OCI-LY1 (cell line): ENCODE data around the gene MSL3.

Experiments
- H2AFZ ChIP-seq: fragments of 200-600 bp; sonication (generic), shearing (Covaris generic); 2 replicates; pipeline ENCODE4 v1.6.0; 2014; ENCODE audit warnings: antibody characterized with exemption, mild to moderate bottlenecking, low read length
- H3F3A ChIP-seq: fragments of 200-600 bp; sonication (generic), shearing (Covaris generic); 2 replicates; pipeline ENCODE4 v1.6.0; 2014; ENCODE audit warnings: mild to moderate bottlenecking, antibody characterized with exemption, low read length, moderate library complexity; ENCODE audit not compliant: insufficient read depth
- H3K27ac ChIP-seq: fragments of 200-600 bp; sonication (generic); 2 replicates; pipeline ENCODE4 v1.5.1; 2014; ENCODE audit warnings: low read length, mixed run types, mild to moderate bottlenecking, low read depth; ENCODE audit not compliant: poor library complexity, severe bottlenecking
- H3K27me3 ChIP-seq: fragments of 200-600 bp; sonication (generic); 2 replicates; pipeline ENCODE4 v1.6.0; 2014; ENCODE audit warnings: antibody characterized with exemption, mild to moderate bottlenecking, low read length, moderate library complexity; ENCODE audit not compliant: insufficient read depth
- H3K36me3 ChIP-seq: fragments of 200-600 bp; sonication (generic); 2 replicates; pipeline ENCODE4 v1.6.1; 2014; ENCODE audit warnings: mild to moderate bottlenecking, antibody characterized with exemption, low read length, moderate library complexity, mixed read lengths; ENCODE audit not compliant: insufficient read depth
- H3K4me1 ChIP-seq: fragments of 200-600 bp; sonication (generic); 2 replicates; pipeline ENCODE4 v1.5.1; 2014; ENCODE audit warnings: mild to moderate bottlenecking, low read length, moderate library complexity; ENCODE audit not compliant: insufficient read depth, severe bottlenecking
- H3K4me2 ChIP-seq: fragments of 200-600 bp; sonication (generic), shearing (Covaris generic); 2 replicates; pipeline ENCODE4 v1.6.1; 2014; ENCODE audit warnings: low read length
- H3K4me3 ChIP-seq: fragments of 200-600 bp; sonication (generic); 2 replicates; pipeline ENCODE4 v1.5.1; 2014; ENCODE audit warnings: low read length, low read depth, mild to moderate bottlenecking, mixed read lengths; ENCODE audit not compliant: poor library complexity, severe bottlenecking
- H3K79me2 ChIP-seq: fragments of 200-600 bp; shearing (Covaris generic); 2 replicates; pipeline ENCODE4 v1.6.1; 2016; ENCODE audit warnings: mixed run types, low read length, mixed read lengths; ENCODE audit not compliant: insufficient read depth
- H3K9ac ChIP-seq: fragments of 200-600 bp; sonication (generic), shearing (Covaris generic); 2 replicates; pipeline ENCODE4 v1.6.1; 2014; ENCODE audit warnings: mild to moderate bottlenecking, low read length, mixed read lengths
- H3K9me2 ChIP-seq: fragments of 200-600 bp; sonication (generic), shearing (Covaris generic); 2 replicates; pipeline ENCODE4 v1.6.1; 2014; ENCODE audit warnings: low read depth, mild to moderate bottlenecking, low read length, mixed read lengths
- H3K9me3 ChIP-seq: fragments of 200-600 bp; shearing (Covaris generic); 2 replicates; pipeline ENCODE4 v1.6.1; 2014; ENCODE audit warnings: low read length, mixed read lengths
- H4K20me1 ChIP-seq: fragments of 200-600 bp; sonication (generic), shearing (Covaris generic); 2 replicates; pipeline ENCODE4 v1.6.0; 2016; ENCODE audit warnings: mild to moderate bottlenecking, low read length; ENCODE audit not compliant: insufficient read depth
- EZH2 ChIP-seq: fragments of 200-600 bp; sonication (generic), shearing (Covaris generic); IDR thresholded peaks from 2 replicates; pipeline ENCODE4 v1.8.0; 2017; ENCODE audit warnings: borderline replicate concordance, mixed run types, mild to moderate bottlenecking, antibody characterized with exemption, low read length, moderate library complexity, mixed read lengths
- TF ChIP-seq, protein P1 (sequence below): fragments of 200-600 bp; sonication (generic), shearing (Covaris generic); IDR thresholded peaks from 2 replicates; pipeline ENCODE4 v1.5.1; 2017; ENCODE audit warnings: mild to moderate bottlenecking, antibody characterized with exemption, low read length, moderate library complexity, mixed read lengths

The MSL3 gene

DNA sequence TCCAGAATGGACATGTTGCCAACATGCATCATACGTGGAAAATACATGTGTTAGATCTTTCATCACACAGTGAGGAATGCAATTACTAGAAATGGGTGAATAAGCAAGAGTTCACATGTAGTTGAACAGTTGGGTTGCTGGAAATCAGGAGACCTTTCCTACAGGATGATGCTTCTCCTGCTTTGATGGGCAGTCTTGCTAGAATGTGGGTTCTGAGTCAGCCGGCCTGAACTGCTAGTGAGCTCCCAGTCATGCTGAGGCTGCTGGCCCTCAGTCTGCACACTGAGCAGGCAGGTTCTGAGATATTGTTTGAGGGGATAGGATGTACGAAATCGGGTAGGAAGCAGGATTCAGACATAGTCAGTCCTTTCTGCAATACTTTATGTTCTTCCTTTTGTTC, 20.2 kb downstream of the MSL3 start:
- Histone ChIP-seq H3K4me2 (no peak overlapping the region), H3K4me1 (no peaks in the 10 kb centered on the region), H3K36me3 (peaks cover 10% of the 10 kb centered on the region; the same call in 1 of the 2 replicates), H3K79me2 (no peaks in the 10 kb centered on the region), H3K9me3 (no peaks in the 10 kb centered on the region), H3K27me3 (no peaks in the 10 kb centered on the region), H2AFZ (no peak overlapping the region), H3F3A (no peaks in the 10 kb centered on the region), H3K27ac (no peak overlapping the region), H3K9me2 (no peaks in the 10 kb centered on the region), H3K4me3 (no peak overlapping the region), H3K9ac (no peak overlapping the region), H4K20me1 (no peaks in the 10 kb centered on the region)
- TF ChIP-seq, protein P1, sequence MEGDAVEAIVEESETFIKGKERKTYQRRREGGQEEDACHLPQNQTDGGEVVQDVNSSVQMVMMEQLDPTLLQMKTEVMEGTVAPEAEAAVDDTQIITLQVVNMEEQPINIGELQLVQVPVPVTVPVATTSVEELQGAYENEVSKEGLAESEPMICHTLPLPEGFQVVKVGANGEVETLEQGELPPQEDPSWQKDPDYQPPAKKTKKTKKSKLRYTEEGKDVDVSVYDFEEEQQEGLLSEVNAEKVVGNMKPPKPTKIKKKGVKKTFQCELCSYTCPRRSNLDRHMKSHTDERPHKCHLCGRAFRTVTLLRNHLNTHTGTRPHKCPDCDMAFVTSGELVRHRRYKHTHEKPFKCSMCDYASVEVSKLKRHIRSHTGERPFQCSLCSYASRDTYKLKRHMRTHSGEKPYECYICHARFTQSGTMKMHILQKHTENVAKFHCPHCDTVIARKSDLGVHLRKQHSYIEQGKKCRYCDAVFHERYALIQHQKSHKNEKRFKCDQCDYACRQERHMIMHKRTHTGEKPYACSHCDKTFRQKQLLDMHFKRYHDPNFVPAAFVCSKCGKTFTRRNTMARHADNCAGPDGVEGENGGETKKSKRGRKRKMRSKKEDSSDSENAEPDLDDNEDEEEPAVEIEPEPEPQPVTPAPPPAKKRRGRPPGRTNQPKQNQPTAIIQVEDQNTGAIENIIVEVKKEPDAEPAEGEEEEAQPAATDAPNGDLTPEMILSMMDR: no peak
- no peak for TF ChIP-seq EZH2

DNA sequence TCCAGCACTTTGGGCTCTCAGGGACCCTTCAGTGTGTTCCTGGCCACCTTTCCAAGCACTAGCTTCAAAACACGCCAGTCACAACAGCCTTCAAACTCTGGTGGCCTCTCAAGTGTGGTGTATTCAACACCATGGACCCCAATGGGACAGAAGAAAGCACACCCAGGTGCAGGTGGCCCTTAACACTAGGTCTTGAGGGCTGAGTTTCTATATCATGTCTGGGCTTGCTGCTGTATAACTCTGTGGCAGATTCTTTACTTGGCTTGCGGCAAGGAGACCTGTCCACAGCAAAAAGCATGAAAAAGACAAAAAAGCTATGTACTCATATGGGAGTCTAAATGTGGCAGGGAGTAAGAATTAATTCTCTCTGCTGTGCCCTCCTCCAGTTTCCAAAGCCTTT, 23.1 kb downstream of the MSL3 start:
- Histone ChIP-seq H3K4me2 (no peak overlapping the region), H3K79me2 (no peaks in the 10 kb centered on the region), H3F3A (no peaks in the 10 kb centered on the region), H3K27me3 (no peaks in the 10 kb centered on the region), H3K27ac (no peak overlapping the region), H3K36me3 (no peaks in the 10 kb centered on the region), H2AFZ (no peak overlapping the region), H3K9me2 (no peaks in the 10 kb centered on the region), H3K4me1 (no peaks in the 10 kb centered on the region), H3K9me3 (no peaks in the 10 kb centered on the region), H4K20me1 (no peaks in the 10 kb centered on the region), H3K4me3 (no peak overlapping the region), H3K9ac (no peak overlapping the region)
- no peak for TF ChIP-seq EZH2

DNA sequence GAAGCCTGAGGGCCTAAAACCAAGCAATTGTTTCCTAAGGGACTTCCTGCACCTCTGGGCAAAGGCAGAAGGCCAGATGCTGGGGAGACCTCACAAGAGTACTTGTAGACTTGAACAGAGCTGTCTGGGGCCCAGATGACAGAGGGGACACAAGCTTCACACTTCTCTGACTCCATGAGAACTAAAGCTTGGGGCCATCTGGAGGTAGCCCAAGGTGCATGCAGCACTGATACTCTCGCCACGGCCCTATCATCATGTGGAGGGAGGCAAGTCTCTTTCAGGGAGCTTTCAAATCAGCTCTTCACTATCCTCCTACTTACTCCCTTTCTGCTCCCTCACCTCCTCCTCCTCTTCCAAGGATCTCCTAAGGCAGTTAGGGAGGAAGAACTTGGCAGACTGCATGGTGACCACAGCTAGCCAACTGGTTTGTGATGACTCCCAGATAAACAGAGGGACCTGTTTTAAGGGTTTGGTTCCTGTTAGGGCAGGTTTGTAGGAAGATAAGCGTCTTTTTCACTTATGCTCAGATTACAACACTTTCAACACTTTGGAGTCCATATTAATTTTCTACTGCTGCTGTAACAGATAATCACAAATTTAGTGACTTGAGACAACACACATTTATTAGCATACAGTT, 23.8 kb downstream of the MSL3 start:
- no peaks in the 10 kb centered on the region for H4K20me1 ChIP-seq
- no peak overlapping the region for H3K9ac ChIP-seq
- no peaks in the 10 kb centered on the region for H3K79me2 ChIP-seq
- H3K9me2 ChIP-seq: no peaks in the 10 kb centered on the region
- H2AFZ ChIP-seq: no peak overlapping the region
- no peak overlapping the region for H3K27ac ChIP-seq
- H3F3A ChIP-seq: no peaks in the 10 kb centered on the region
- H3K36me3 ChIP-seq: no peaks in the 10 kb centered on the region
- H3K4me1 ChIP-seq: no peaks in the 10 kb centered on the region
- H3K9me3 ChIP-seq: no peaks in the 10 kb centered on the region
- H3K27me3 ChIP-seq: no peaks in the 10 kb centered on the region
- no peak overlapping the region for H3K4me3 ChIP-seq
- H3K4me2 ChIP-seq: no peak overlapping the region
- TF ChIP-seq, protein P1: no peak
- no peak for TF ChIP-seq EZH2

DNA sequence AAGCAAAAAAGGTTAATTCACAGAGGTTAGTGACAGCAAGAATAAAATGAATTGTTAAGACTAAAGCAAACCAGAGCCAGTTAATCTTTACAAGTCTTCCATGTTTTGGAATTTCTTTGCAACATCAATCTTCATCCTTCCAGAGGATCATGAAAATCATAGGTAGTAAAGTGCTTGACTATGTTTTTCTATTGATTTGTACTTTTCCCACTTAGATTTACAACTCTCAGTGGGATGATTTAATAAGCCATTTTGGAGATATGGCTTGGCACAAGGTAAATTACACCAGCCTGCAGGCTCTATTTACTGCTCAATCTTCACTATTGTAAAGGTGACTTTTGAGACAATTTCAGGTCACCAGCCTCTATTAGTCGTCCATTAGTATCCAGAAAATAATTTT, 26.5 kb downstream of the MSL3 start:
- Histone ChIP-seq H3K27me3 (no peaks in the 10 kb centered on the region), H3K9me3 (no peaks in the 10 kb centered on the region), H3K27ac (no peak overlapping the region), H3K4me2 (no peak overlapping the region), H3K36me3 (no peaks in the 10 kb centered on the region), H2AFZ (no peak overlapping the region), H3K79me2 (no peaks in the 10 kb centered on the region), H3K9me2 (no peaks in the 10 kb centered on the region), H3K4me3 (no peak overlapping the region), H4K20me1 (no peaks in the 10 kb centered on the region), H3K9ac (no peak overlapping the region), H3F3A (no peaks in the 10 kb centered on the region), H3K4me1 (peaks cover 3% of the 10 kb centered on the region)
- TF ChIP-seq, protein P1: no peak
- no peak for TF ChIP-seq EZH2
